Liver (tissue), 9 donors: ENCODE results near the gene ABCC8. TPM values are rescaled to one million over a fixed set of nuclear protein-coding genes. Genes with fewer than 3 reads are reported as not detected.

Source experiments
- DNase-seq: peaks from one replicate; pipeline ENCODE4 v3.0.0-alpha.2; 2017; ENCODE audit warnings: low spot score
- H3K27ac ChIP-seq, 2 donors: one replicate each; pipeline ENCODE4 v1.7.0; 2013; ENCODE audit warnings: inconsistent platforms in 2 of 2, low read length in 2 of 2, control low read depth in 1 of 2, low read depth in 1 of 2, mild to moderate bottlenecking in 1 of 2
- H3K27me3 ChIP-seq, 4 donors: one replicate each; pipeline versions ENCODE4 v1.6.1 to v1.7.0; 2013; ENCODE audit warnings: low read length in 3 of 4, inconsistent platforms in 1 of 4, mild to moderate bottlenecking in 1 of 4, moderate library complexity in 1 of 4; ENCODE audit not compliant: control insufficient read depth in 4 of 4, insufficient read depth in 4 of 4
- H3K36me3 ChIP-seq, 4 donors: one replicate each; pipeline versions ENCODE4 v1.6.1 to v1.7.0; 2013; ENCODE audit warnings: low read length in 3 of 4, mild to moderate bottlenecking in 3 of 4, low read depth in 1 of 4, moderate library complexity in 1 of 4; ENCODE audit not compliant: control insufficient read depth in 4 of 4, insufficient read depth in 3 of 4
- H3K4me1 ChIP-seq, 4 donors: one replicate each; pipeline versions ENCODE4 v1.6.1 to v1.7.0; 2013; ENCODE audit warnings: low read length in 3 of 4, mild to moderate bottlenecking in 3 of 4, moderate library complexity in 1 of 4; ENCODE audit not compliant: control insufficient read depth in 4 of 4, insufficient read depth in 4 of 4
- H3K4me3 ChIP-seq, 3 donors: one replicate each; pipeline versions ENCODE4 v1.6.1 to v1.7.0; 2013; ENCODE audit warnings: low read length in 3 of 3, control low read depth in 1 of 3, low read depth in 1 of 3, mild to moderate bottlenecking in 1 of 3
- H3K9ac ChIP-seq, 2 donors: one replicate each; pipeline ENCODE4 v1.7.0; 2013; ENCODE audit warnings: low read length in 2 of 2, mild to moderate bottlenecking in 2 of 2, moderate library complexity in 2 of 2, control low read depth in 1 of 2, low read depth in 1 of 2
- H3K9me3 ChIP-seq, 4 donors: one replicate each; pipeline versions ENCODE4 v1.6.1 to v1.7.0; 2013; ENCODE audit warnings: low read length in 3 of 4; ENCODE audit not compliant: control insufficient read depth in 4 of 4
- ATF3 ChIP-seq: IDR thresholded peaks from 2 replicates; pipeline ENCODE4 v1.6.1; 2016; ENCODE audit warnings: antibody characterized with exemption
- FOXA1 ChIP-seq: IDR thresholded peaks from 2 replicates; pipeline ENCODE4 v1.6.1; 2016; ENCODE audit warnings: antibody characterized with exemption
- GABPA ChIP-seq, 2 donors: IDR thresholded peaks in 1 of 2; conservative IDR thresholded peaks in 1 of 2; 2 replicates each; pipeline ENCODE4 v1.6.1; 2016; ENCODE audit warnings: antibody characterized with exemption in 2 of 2, mild to moderate bottlenecking in 1 of 2, moderate library complexity in 1 of 2
- HNF4A ChIP-seq, 2 donors: conservative IDR thresholded peaks; 2 replicates each; pipeline ENCODE4 v1.6.1; 2016; ENCODE audit warnings: antibody characterized with exemption in 2 of 2, mild to moderate bottlenecking in 2 of 2
- HNF4G ChIP-seq: IDR thresholded peaks from 2 replicates; pipeline ENCODE4 v1.6.1; 2016; ENCODE audit warnings: antibody characterized with exemption
- JUND ChIP-seq, 2 donors: IDR thresholded peaks; 2 replicates each; pipeline ENCODE4 v1.6.1; 2016; ENCODE audit warnings: antibody characterized with exemption in 2 of 2
- MAX ChIP-seq: IDR thresholded peaks from 2 replicates; pipeline ENCODE4 v1.6.1; 2016; ENCODE audit warnings: antibody characterized with exemption
- NR2F2 ChIP-seq: IDR thresholded peaks from 2 replicates; pipeline ENCODE4 v1.6.1; 2016; ENCODE audit warnings: antibody characterized with exemption
- RAD21 ChIP-seq, 2 donors: IDR thresholded peaks; 2 replicates each; pipeline ENCODE4 v1.6.1; 2016; ENCODE audit warnings: antibody characterized with exemption in 2 of 2, mild to moderate bottlenecking in 2 of 2
- REST ChIP-seq: IDR thresholded peaks from 2 replicates; pipeline ENCODE4 v1.6.1; 2016; ENCODE audit warnings: antibody characterized with exemption, mild to moderate bottlenecking
- SP1 ChIP-seq: IDR thresholded peaks from 2 replicates; pipeline ENCODE4 v1.6.1; 2018; ENCODE audit warnings: antibody characterized with exemption, mild to moderate bottlenecking
- YY1 ChIP-seq: IDR thresholded peaks from 2 replicates; pipeline ENCODE4 v1.6.1; 2016; ENCODE audit warnings: antibody characterized with exemption, mild to moderate bottlenecking
- ZBTB33 ChIP-seq: IDR thresholded peaks from 2 replicates; pipeline ENCODE4 v1.6.1; 2016; ENCODE audit warnings: antibody characterized with exemption
- WGBS: extraction: QIAGEN DNeasy Blood & Tissue Kit; methylation state at CpG from one replicate; pipeline ENCODE4 v1.1.7; 2013; 5-methylcytosine and 5-hydroxymethylcytosine counted together
- polyA plus RNA-seq, 2 donors: library from polyadenylated mRNA; stranded (reverse) in 1 of 2; unstranded in 1 of 2; fragments of 200-250 nt in 1 of 2; fragments of >200 nt in 1 of 2; fragmentation: Nextera tagmentation in 1 of 2; extraction: Ambion mirVana in 1 of 2; gene quantifications; one replicate each; pipeline versions ENCODE4 v1.2.1 to v1.2.3, GENCODE V29; 2013 to 2015
- total RNA-seq, 2 donors: library from RNA; depleted of rRNA; stranded (reverse); fragments of >200 nt; gene quantifications; one replicate each; pipeline ENCODE4 v1.2.3, GENCODE V29; 2014
- donor health status: healthy.
- donor health status: healthy.
- donor health status: healthy.
- donor health status: healthy.
- donor health status: healthy.

ABCC8 gene
- total and polyA plus RNA-seq, 4 donors: 0.16 to 0.25 TPM; not detected in 2

- 92% methylated on average over 2 of the region's 2 CpGs for WGBS
- Histone ChIP-seq H3K27ac (no peak overlapping the region), H3K9me3 (no peaks in the 10 kb centered on the region), H3K4me1 (peaks cover 4 to 14% (median 9%) of the 10 kb centered on the region in 4 donors), H3K9ac (no peak overlapping the region), H3K36me3 (no peaks in the 10 kb centered on the region), H3K4me3 (no peak overlapping the region), H3K27me3 (no peaks in the 10 kb centered on the region)
- DNase-seq: no peak
- TF ChIP-seq HNF4G (no peak), REST (no peak), FOXA1 (no peak), RAD21 (IDR thresholded peaks at IDR 0.05) (no peak), HNF4A (conservative IDR thresholded peaks at IDR 0.05) (no peak), NR2F2 (no peak), ATF3 (no peak), SP1 (no peak), YY1 (no peak), JUND (IDR thresholded peaks at IDR 0.05) (no peak), MAX (no peak)
Measured at GRCh38 chr11:17407575-17407974, 69.1 kb downstream of the ABCC8 start.

GRCh38 chr11:17406818-17407149 lies 69.9 kb downstream of the ABCC8 start:
- DNase-seq: no peak
- Histone ChIP-seq H3K27ac (no peak overlapping the region), H3K4me3 (no peak overlapping the region), H3K9me3 (no peaks in the 10 kb centered on the region), H3K4me1 (peaks cover 4 to 14% (median 9%) of the 10 kb centered on the region in 4 donors), H3K9ac (no peak overlapping the region), H3K36me3 (no peaks in the 10 kb centered on the region), H3K27me3 (no peaks in the 10 kb centered on the region)
- 95% methylated on average over 13 of the region's 13 CpGs for WGBS
- no peak for TF ChIP-seq ZBTB33
- no peak for TF ChIP-seq GABPA (IDR thresholded peaks at IDR 0.05 in 1 of 2, conservative IDR thresholded peaks at IDR 0.05 in 1 of 2)
